ENCODE data around the gene APPBP2.
"Not testable (repeated sequence)": the region's sequence is repeated elsewhere in the genome, so short reads cannot be mapped to it uniquely, and the experiment has no call there.

APPBP2 gene

DNA sequence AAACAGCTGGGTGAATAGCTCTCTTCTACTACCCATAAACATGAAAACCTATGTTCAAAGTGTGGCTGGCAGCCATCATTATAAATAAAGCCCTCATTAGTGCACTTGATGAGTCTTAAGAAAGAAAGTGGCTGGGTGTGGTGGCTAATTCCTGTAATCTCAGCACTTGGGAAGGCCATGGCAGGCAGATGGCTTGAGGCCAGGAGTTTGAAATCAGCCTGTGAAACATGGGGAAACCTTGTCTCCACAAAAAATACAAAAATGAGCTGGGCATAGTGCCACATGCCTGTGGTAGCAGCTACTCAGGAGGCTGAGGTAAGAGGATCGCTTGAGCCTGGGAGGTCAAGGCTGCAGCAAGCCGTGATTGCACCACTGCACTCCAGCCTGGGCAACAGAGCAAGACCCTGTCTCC, 28.3 kb upstream of the APPBP2 start:
- no peak for TF ChIP-seq CTCF (IDR thresholded peaks at IDR 0.05; ENCODE audit: low read depth, low read length)
- no peak for TF ChIP-seq MAX (IDR thresholded peaks at IDR 0.05; ENCODE audit: low read depth, low read length)
- no peak for TF ChIP-seq POLR2A (IDR thresholded peaks at IDR 0.05; ENCODE audit: extremely low read depth, insufficient read length)
- no peak for TF ChIP-seq MYC (IDR thresholded peaks at IDR 0.05; ENCODE audit: low read depth, low read length)
- no peak for DNase-seq (ENCODE audit: low read depth)
- H3K4me3 ChIP-seq (ENCODE audit: low read depth, low read length): no peak overlapping the region

GRCh38 chr17:60552255-60552654, 26.2 kb upstream of the APPBP2 start:
- not testable (repeated sequence) for H3K4me3 ChIP-seq (ENCODE audit: low read depth, low read length); DNase-seq (ENCODE audit: low read depth)

DNA sequence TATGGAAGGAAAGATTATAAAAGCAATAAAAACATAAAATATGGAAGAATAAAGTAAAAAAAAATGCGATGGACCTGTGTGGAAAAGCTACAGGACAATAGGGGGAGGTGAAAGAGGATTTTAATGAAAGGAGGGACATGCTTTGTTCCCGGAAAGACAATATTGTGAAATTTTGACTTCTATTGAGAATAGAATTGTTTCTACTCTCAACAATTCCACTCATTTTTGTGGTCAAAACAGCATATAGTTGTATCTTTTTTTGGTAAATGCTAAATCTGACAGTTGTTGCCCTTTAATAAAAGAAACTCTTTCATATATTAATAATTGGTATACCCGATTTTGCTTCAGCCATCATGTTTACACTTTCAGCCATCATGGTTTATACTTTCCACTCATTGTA, 22.9 kb upstream of the APPBP2 start:
- no peak overlapping the region for H3K4me3 ChIP-seq (ENCODE audit: low read depth, low read length)
- TF ChIP-seq POLR2A (IDR thresholded peaks at IDR 0.05; ENCODE audit: extremely low read depth, insufficient read length) (no peak), CTCF (IDR thresholded peaks at IDR 0.05; ENCODE audit: low read depth, low read length) (no peak), MYC (IDR thresholded peaks at IDR 0.05; ENCODE audit: low read depth, low read length) (no peak), MAX (IDR thresholded peaks at IDR 0.05; ENCODE audit: low read depth, low read length) (no peak)
- no peak for DNase-seq (ENCODE audit: low read depth)

- H3K4me3 ChIP-seq (ENCODE audit: low read depth, low read length): no peak overlapping the region
- no peak for DNase-seq (ENCODE audit: low read depth)
- TF ChIP-seq MAX (IDR thresholded peaks at IDR 0.05; ENCODE audit: low read depth, low read length): no peak
- no peak for TF ChIP-seq MYC (IDR thresholded peaks at IDR 0.05; ENCODE audit: low read depth, low read length)
- no peak for TF ChIP-seq POLR2A (IDR thresholded peaks at IDR 0.05; ENCODE audit: extremely low read depth, insufficient read length)
- TF ChIP-seq CTCF (IDR thresholded peaks at IDR 0.05; ENCODE audit: low read depth, low read length): no peak
Measured at GRCh38 chr17:60545465-60546191, 19.6 kb upstream of the APPBP2 start.

GRCh38 chr17:60542071-60542470, 16.0 kb upstream of the APPBP2 start:
- no peak for DNase-seq (ENCODE audit: low read depth)
- TF ChIP-seq MYC (IDR thresholded peaks at IDR 0.05; ENCODE audit: low read depth, low read length) (no peak), MAX (IDR thresholded peaks at IDR 0.05; ENCODE audit: low read depth, low read length) (no peak), POLR2A (IDR thresholded peaks at IDR 0.05; ENCODE audit: extremely low read depth, insufficient read length) (no peak)
- no peak overlapping the region for H3K4me3 ChIP-seq (ENCODE audit: low read depth, low read length)

GRCh38 chr17:60540460-60540859, 14.4 kb upstream of the APPBP2 start:
- no peak overlapping the region for H3K4me3 ChIP-seq (ENCODE audit: low read depth, low read length)
- TF ChIP-seq MAX (IDR thresholded peaks at IDR 0.05; ENCODE audit: low read depth, low read length): no peak
- TF ChIP-seq POLR2A (IDR thresholded peaks at IDR 0.05; ENCODE audit: extremely low read depth, insufficient read length): no peak
- no peak for DNase-seq (ENCODE audit: low read depth)

GRCh38 chr17:60539807-60540206, 13.8 kb upstream of the APPBP2 start:
- H3K4me3 ChIP-seq (ENCODE audit: low read depth, low read length): no peak overlapping the region
- no peak for TF ChIP-seq POLR2A (IDR thresholded peaks at IDR 0.05; ENCODE audit: extremely low read depth, insufficient read length)
- no peak for TF ChIP-seq MAX (IDR thresholded peaks at IDR 0.05; ENCODE audit: low read depth, low read length)
- TF ChIP-seq MYC (IDR thresholded peaks at IDR 0.05; ENCODE audit: low read depth, low read length): no peak
- TF ChIP-seq CTCF (IDR thresholded peaks at IDR 0.05; ENCODE audit: low read depth, low read length): no peak
- no peak for DNase-seq (ENCODE audit: low read depth)

Measured in NB4 (cell line).